Measurements from ENCODE around the gene BCAR1. TPM values are rescaled to one million over a fixed set of nuclear protein-coding genes. Genes with fewer than 3 reads are reported as not detected.
"Not testable (repeated sequence)": the region's sequence is repeated elsewhere in the genome, so short reads cannot be mapped to it uniquely, and the experiment has no call there.

The BCAR1 gene
- total and polyA plus RNA-seq, 8 donors: 39.6 to 73.6 (median 52.8) TPM

DNA sequence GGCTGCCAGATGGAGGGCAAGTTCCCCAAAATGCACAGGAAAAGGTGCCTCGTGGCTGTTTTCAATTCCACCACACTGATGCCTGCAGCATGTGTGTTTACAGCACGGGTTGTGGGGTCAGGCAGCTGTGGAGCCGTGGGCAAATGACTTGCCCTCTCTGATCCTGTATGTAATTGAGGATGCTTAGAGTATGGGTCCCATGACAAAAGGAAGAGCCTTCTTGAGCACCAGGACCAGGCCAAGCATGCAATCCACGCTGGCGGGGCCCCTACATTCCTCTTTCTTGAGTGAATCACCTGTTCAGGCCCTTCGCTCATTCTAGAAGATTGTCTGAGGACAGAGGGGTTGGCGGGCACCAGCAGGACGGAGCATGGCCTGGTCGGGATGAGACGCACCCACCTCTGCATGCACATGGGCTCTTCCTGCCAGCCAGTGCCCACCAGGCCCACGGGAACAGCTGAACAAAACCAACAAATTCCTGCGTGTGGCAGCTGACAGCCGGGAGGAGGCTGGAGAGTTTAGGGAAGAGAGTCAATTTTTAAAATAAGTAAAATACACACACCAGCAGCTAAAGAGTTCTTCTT, 43.1 kb downstream of the BCAR1 start:
- Histone ChIP-seq H3K36me3 (no peaks in the 10 kb centered on the region), H3K27me3 (no peaks in the 10 kb centered on the region), H3K4me3 (no peak overlapping the region), H3K9me3 (no peaks in the 10 kb centered on the region), H3K4me1 (no peaks in the 10 kb centered on the region), H3K27ac (no peak overlapping the region)
- TF ChIP-seq, protein P1, sequence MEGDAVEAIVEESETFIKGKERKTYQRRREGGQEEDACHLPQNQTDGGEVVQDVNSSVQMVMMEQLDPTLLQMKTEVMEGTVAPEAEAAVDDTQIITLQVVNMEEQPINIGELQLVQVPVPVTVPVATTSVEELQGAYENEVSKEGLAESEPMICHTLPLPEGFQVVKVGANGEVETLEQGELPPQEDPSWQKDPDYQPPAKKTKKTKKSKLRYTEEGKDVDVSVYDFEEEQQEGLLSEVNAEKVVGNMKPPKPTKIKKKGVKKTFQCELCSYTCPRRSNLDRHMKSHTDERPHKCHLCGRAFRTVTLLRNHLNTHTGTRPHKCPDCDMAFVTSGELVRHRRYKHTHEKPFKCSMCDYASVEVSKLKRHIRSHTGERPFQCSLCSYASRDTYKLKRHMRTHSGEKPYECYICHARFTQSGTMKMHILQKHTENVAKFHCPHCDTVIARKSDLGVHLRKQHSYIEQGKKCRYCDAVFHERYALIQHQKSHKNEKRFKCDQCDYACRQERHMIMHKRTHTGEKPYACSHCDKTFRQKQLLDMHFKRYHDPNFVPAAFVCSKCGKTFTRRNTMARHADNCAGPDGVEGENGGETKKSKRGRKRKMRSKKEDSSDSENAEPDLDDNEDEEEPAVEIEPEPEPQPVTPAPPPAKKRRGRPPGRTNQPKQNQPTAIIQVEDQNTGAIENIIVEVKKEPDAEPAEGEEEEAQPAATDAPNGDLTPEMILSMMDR (IDR thresholded peaks at IDR 0.05): no peak
- DNase-seq (peak in 1 of 4 donors; percentile 45), ATAC-seq (no peak)
- intact Hi-C loops (cut with DNase I): no loop called here

DNA sequence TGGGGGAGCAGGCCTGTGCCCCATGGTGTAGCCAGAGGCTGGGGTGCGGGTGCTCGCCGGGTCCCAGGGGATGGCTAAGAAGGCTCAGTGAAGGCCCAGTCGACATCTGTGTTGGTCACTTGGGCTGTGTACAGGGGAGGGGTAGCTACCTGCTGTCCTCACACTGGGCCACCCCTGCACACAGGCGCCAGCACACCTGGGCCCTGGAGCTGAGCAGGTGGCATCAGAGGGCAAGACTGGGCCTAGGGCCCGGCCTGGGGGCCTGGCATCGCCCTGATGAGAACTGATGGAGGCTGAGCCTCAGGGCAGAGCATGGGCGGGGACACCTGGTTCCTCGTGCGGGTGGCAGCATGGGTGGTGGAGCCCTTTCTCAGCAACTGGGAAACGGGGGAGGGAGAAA, 43.6 kb downstream of the BCAR1 start:
- DNase-seq (peak in 1 of 4 donors; percentile 65), ATAC-seq (no peak)
- no peaks in the 10 kb centered on the region for H3K9me3 ChIP-seq
- no peak overlapping the region for H3K4me3 ChIP-seq
- no peak overlapping the region for H3K27ac ChIP-seq
- no peaks in the 10 kb centered on the region for H3K36me3 ChIP-seq
- intact Hi-C loops (cut with DNase I): loop anchor here in 1 of 2 donors (2.0 kb wide), 1 partner anchor 17 kb away; no protein-coding TSS in a partner anchor
- no peaks in the 10 kb centered on the region for H3K4me1 ChIP-seq
- no peaks in the 10 kb centered on the region for H3K27me3 ChIP-seq
- TF ChIP-seq, protein P1 (IDR thresholded peaks at IDR 0.05): no peak

DNA sequence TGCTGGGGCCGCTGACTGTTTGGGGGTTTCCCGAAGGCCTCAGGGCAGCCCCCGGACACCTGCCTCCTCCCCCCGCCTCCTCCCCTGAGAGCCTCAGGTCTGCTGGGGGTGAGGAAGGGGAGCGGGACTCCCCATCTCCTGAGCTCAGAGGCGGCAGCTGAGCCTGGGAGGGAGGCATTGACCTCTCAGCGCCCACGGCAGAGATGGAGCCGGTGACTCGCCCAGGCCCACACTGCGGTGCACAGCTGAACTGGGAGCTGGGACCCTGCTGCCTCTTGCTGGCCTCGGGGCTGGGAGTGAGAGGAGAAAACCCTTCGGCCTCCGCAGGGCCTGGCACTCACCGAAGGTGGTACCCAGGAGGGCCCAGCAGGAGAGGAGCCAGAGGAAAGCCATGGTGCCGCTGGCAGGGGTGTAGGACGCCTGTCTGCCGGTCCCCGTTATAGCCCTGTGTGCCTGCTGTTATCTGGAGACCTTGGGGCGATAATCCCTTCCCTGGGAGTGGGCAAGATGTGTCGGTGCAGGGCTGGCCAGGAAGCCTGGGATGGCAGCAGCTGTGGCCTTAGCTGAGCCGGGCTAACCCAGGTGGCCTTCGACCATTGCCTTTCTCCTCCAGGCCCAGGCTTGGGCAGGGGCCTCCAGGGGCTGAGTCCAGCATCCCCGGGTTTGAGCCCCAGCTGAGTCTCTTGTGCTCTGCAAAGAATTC, 44.5 kb downstream of the BCAR1 start, which contains the start of gene CTRB2:
TSS of gene CTRB2 (minus strand) at position 413 of the 703 bp plus-strand sequence. CDS start at position 393, 20 bp downstream.
- no peaks in the 10 kb centered on the region for H3K9me3 ChIP-seq
- intact Hi-C loops (cut with DNase I): loop anchor here in 1 of 2 donors (2.0 kb wide), 1 partner anchor 18 kb away; no protein-coding TSS in a partner anchor
- TF ChIP-seq, protein P1 (IDR thresholded peaks at IDR 0.05): no peak
- no peak for ATAC-seq
- no peaks in the 10 kb centered on the region for H3K4me1 ChIP-seq
- H3K27ac ChIP-seq: no peak within 1 kb of the TSS
- DNase-seq: peak in 1 of 4 donors; percentile 71
- no peak within 1 kb of the TSS for H3K4me3 ChIP-seq
- no peaks in the 10 kb centered on the region for H3K36me3 ChIP-seq
- H3K27me3 ChIP-seq: no peaks in the 10 kb centered on the region

DNA sequence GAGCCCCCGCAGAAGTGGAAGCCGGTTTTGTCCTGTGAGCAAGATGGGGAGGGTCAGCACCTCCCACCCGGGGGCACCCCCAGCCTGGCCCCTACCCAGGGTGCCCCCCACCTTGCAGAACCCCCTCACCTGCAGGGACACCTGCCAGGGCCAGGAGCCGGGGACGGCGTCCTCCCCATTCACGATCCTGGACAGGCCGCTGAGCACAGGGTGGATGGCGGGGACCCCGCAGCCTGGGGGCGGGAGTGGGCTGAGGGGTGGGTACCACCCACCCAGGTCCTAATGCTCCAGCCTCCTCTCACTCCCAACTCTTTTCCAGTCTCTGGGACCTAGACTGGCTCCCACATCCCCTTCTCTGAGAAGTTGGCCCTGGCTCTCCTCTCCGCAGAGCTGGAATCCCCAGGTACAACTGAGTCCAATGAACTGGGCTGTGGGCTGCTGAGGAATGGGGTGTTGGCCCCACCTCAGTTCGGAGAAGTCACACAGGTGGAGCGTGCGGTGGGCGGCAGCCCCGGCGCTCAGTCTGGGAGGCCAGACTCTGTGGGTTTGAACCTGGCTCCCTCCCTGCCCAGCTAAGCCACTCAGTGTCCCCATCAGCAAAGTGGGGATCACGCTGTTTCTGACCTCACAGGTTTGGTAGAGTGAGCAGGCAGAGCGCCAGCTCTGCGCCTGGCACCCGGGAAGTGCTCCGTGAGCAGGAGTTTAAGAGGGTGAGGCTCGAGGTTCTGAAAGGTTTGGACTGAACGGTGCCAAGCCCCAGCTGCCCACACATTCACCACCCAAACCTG, 45.3 kb downstream of the BCAR1 start:
- ATAC-seq, H3K9me3 ChIP-seq, H3K4me3 ChIP-seq, H3K27me3 ChIP-seq, H3K36me3 ChIP-seq, H3K27ac ChIP-seq, H3K4me1 ChIP-seq: not testable (repeated sequence)
- intact Hi-C loops (cut with DNase I): loop anchor here in 1 of 2 donors (2.0 kb wide), 1 partner anchor 19 kb away; no protein-coding TSS in a partner anchor
- peak in 1 of 4 donors; percentile 64 for DNase-seq

DNA sequence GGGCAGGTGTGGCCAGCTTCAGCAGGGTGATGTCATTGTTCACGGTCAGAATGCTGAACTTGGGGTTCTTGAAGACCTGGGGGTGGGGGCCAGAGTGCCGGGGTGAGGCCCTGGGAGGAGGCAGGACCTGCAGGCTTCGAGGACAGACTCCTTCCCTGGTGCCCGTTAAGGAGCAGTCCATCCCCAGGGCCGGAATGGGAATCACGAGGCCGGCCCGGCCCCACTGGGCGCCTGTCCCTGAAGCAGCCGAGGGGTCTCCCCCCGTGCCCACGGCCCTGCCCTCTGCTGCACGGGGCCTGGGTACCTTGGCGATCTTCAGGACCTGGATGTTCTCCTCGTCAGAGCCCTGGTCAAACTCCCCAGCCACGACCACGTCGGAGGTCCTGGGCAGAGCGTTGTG, 46.0 kb downstream of the BCAR1 start:
- H3K27me3 ChIP-seq; H3K36me3 ChIP-seq; DNase-seq; H3K9me3 ChIP-seq; H3K4me3 ChIP-seq; H3K27ac ChIP-seq; ATAC-seq; H3K4me1 ChIP-seq; intact Hi-C loops (cut with DNase I): not testable (repeated sequence)

DNA sequence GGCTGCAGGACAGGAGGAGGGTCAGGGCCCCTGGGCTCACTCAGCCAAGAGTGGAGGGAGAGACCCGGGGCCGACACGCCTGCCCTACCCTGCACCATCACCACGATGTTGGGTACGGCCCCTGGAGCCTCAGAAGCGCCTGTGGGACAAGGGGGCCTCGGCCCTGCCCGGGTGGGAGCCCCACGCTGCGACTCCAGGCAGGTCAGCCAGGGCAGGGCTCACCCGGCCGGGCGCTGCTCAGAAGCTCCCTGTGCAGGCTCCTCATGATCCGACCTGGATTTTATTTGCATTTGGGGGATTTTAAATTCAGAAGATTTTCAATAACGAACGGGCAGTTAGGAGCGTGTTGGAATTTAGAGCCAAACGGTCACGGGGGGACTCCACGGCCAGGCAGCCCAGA, 46.5 kb downstream of the BCAR1 start:
- ATAC-seq; DNase-seq; intact Hi-C loops (cut with DNase I); H3K4me1 ChIP-seq; H3K27ac ChIP-seq; H3K4me3 ChIP-seq; H3K27me3 ChIP-seq; H3K36me3 ChIP-seq; H3K9me3 ChIP-seq: not testable (repeated sequence)

All from left lung (tissue), 10 donors.